DND-41 (cell line): Measurements from ENCODE around the gene NGRN.

ENCODE experiments used
- CTCF ChIP-seq: IDR thresholded peaks from 2 replicates; pipeline ENCODE4 v1.5.1; 2012; ENCODE audit warnings: borderline replicate concordance, low read length, moderate library complexity, mild to moderate bottlenecking; ENCODE audit not compliant: poor library complexity, severe bottlenecking; ENCODE audit errors: extremely low read depth
- EZH2 ChIP-seq: IDR thresholded peaks from 3 replicates; pipeline ENCODE4 v1.6.1; 2012; ENCODE audit warnings: borderline replicate concordance, low read depth, mild to moderate bottlenecking, moderate library complexity, low read length, inconsistent platforms; ENCODE audit not compliant: severe bottlenecking

GRCh38 chr15:90320062-90320884, 54.8 kb downstream of the NGRN start:
- TF ChIP-seq CTCF (peak; percentile 98), EZH2 (no peak)
